KMS-11 (cell line): Measurements from ENCODE around the gene OR52D1.

ENCODE experiments used
- H2AFZ ChIP-seq: fragments of 200-600 bp; sonication (generic); 2 replicates; pipeline ENCODE4 v1.6.1; 2016; ENCODE audit warnings: antibody characterized with exemption, mixed run types, low read depth
- H3K27ac ChIP-seq: fragments of 200-600 bp; sonication (generic); 2 replicates; pipeline ENCODE4 v1.6.1; 2016; ENCODE audit warnings: mild to moderate bottlenecking, mixed run types
- H3K27me3 ChIP-seq: fragments of 200-600 bp; sonication (generic); 2 replicates; pipeline ENCODE4 v1.6.1; 2017; ENCODE audit warnings: mild to moderate bottlenecking, low read depth, mixed run types, moderate library complexity; ENCODE audit not compliant: insufficient read depth
- H3K36me3 ChIP-seq: fragments of 200-600 bp; sonication (generic); 2 replicates; pipeline ENCODE4 v1.6.1; 2017; ENCODE audit warnings: mild to moderate bottlenecking, mixed run types; ENCODE audit not compliant: insufficient read depth
- H3K4me1 ChIP-seq: fragments of 200-600 bp; sonication (generic); 2 replicates; pipeline ENCODE4 v1.6.1; 2016; ENCODE audit warnings: mild to moderate bottlenecking, low read depth, mixed run types; ENCODE audit not compliant: poor library complexity, severe bottlenecking
- H3K4me2 ChIP-seq: fragments of 200-600 bp; sonication (generic); 2 replicates; pipeline ENCODE4 v1.7.0; 2016; ENCODE audit warnings: mild to moderate bottlenecking, mixed run types
- H3K4me3 ChIP-seq: fragments of 200-600 bp; sonication (generic); IDR thresholded peaks from 2 replicates; pipeline ENCODE4 v1.6.1; 2017; ENCODE audit warnings: low read depth, low read length, mixed read lengths; ENCODE audit not compliant: insufficient read depth
- H3K79me2 ChIP-seq: fragments of 200-600 bp; sonication (generic); 2 replicates; pipeline ENCODE4 v1.6.1; 2016; ENCODE audit warnings: low read depth, mixed run types; ENCODE audit not compliant: insufficient read depth
- H3K9ac ChIP-seq: fragments of 200-600 bp; sonication (generic); 2 replicates; pipeline ENCODE4 v1.6.1; 2016; ENCODE audit warnings: mild to moderate bottlenecking, mixed run types
- H4K20me1 ChIP-seq: fragments of 200-600 bp; sonication (generic); 2 replicates; pipeline ENCODE4 v1.6.1; 2016; ENCODE audit warnings: mild to moderate bottlenecking, mixed run types; ENCODE audit not compliant: insufficient read depth
- TF ChIP-seq, protein P1 (sequence below): fragments of 200-600 bp; sonication (generic); conservative IDR thresholded peaks from 2 replicates; pipeline ENCODE4 v1.6.1; 2017; ENCODE audit warnings: low read depth, mild to moderate bottlenecking, antibody characterized with exemption, low read length, moderate library complexity, mixed read lengths

Gene OR52D1

DNA sequence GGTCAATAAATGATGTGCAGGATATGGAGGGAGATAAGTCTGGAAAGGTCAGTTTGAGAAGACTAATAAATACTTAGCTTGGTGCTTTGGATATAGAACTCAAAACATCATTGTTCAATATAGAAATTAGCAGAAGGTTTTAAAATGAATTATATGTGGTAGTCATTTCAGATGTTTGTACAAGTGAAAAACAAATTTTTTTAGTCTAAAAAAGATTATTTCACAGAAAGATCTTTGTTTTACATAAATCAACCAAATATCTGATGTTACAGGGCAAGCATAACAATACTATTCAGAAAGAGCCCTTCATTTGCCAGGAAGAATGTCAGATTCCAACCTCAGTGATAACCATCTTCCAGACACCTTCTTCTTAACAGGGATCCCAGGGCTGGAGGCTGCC is at the start of gene OR52D1:
OR52D1 (plus strand) TSS at position 301 of the 400 bp plus-strand sequence; CDS start at position 323, 22 bp downstream.
- no peaks in the 10 kb centered on the region for H3K36me3 ChIP-seq
- no peaks in the 10 kb centered on the region for H3K27me3 ChIP-seq
- no peaks in the 10 kb centered on the region for H4K20me1 ChIP-seq
- no peak within 1 kb of the TSS for H3K27ac ChIP-seq
- no peak within 1 kb of the TSS for H3K9ac ChIP-seq
- no peak within 1 kb of the TSS for H2AFZ ChIP-seq
- TF ChIP-seq, protein P1, sequence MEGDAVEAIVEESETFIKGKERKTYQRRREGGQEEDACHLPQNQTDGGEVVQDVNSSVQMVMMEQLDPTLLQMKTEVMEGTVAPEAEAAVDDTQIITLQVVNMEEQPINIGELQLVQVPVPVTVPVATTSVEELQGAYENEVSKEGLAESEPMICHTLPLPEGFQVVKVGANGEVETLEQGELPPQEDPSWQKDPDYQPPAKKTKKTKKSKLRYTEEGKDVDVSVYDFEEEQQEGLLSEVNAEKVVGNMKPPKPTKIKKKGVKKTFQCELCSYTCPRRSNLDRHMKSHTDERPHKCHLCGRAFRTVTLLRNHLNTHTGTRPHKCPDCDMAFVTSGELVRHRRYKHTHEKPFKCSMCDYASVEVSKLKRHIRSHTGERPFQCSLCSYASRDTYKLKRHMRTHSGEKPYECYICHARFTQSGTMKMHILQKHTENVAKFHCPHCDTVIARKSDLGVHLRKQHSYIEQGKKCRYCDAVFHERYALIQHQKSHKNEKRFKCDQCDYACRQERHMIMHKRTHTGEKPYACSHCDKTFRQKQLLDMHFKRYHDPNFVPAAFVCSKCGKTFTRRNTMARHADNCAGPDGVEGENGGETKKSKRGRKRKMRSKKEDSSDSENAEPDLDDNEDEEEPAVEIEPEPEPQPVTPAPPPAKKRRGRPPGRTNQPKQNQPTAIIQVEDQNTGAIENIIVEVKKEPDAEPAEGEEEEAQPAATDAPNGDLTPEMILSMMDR = no peak
- no peak within 1 kb of the TSS for H3K4me2 ChIP-seq
- no peaks in the 10 kb centered on the region for H3K4me1 ChIP-seq
- H3K4me3 ChIP-seq = no peak within 1 kb of the TSS
- no peaks in the 10 kb centered on the region for H3K79me2 ChIP-seq

DNA sequence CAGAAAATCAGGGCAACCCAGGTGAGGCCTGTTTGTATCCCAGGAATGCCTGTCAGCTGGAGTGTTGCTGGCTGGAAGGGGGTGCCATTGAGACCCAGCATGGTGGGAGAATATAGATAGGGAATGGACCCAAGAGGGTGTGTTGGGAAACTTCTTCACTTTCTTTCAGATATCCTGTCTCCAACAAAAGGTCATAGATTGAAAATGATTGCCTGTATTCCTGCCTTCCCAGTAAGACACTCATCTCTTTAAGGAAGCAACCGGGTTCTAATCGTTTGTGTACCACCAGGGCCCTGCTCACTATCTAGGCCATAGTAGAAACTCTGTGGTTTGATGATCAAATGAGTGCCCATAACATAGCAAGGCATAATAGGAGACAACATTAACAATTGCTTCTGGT is 47.1 kb upstream of the OR52D1 start, which contains the start of gene OR51I1:
OR51I1 (minus strand) TSS at position 101 of the 400 bp plus-strand sequence; CDS start at position 101, 0 bp downstream.
- Histone ChIP-seq H2AFZ (no peak within 1 kb of the TSS), H3K4me1 (no peaks in the 10 kb centered on the region), H3K79me2 (no peaks in the 10 kb centered on the region), H3K36me3 (no peaks in the 10 kb centered on the region), H3K27me3 (no peaks in the 10 kb centered on the region), H3K4me3 (no peak within 1 kb of the TSS), H3K27ac (no peak within 1 kb of the TSS), H3K9ac (no peak within 1 kb of the TSS), H3K4me2 (no peak within 1 kb of the TSS), H4K20me1 (no peaks in the 10 kb centered on the region)
- TF ChIP-seq, protein P1 = no peak

DNA sequence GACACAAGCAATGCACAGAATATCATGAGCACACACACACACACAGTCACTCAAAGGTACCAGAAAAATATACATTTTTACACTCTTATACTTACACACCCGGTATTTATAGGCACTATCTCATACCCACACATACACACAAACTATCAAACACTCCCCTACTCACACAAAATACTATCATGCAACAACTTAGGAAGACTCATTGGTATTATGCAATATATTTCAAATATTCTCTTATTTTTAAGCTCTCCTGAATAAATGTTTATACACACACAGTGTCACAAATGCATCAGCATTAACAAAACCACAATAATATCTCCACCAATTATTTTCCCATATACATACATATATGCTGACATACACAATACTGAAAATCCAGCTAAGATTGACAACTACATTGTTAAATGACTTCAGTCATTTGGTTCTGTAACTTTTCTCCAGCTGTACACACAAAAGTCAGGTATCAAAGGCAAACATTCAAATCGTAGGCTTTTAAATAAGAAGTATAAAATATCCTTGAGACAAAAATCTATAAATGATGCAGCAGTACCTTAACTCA is 44.6 kb upstream of the OR52D1 start:
- TF ChIP-seq, protein P1 = no peak
- no peaks in the 10 kb centered on the region for H3K36me3 ChIP-seq

DNA sequence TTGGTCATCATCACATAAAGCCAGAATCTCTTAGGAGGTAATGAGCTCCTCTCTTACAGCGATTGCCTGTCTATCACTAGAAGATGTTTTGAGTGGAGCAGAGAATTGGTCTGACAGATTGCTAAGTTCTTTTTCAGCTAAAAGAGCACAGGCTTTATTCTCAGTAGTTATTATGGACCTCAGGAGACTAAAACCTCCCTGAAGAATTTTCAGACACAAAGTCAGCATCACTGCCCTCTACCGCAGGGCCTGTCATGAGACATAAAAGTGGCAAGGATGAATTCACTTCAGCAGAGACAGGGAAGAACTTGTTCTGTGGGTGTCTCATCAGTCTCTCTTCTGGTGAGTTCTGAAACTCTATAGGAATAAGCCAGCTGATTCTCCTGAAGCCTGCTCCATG is 39.5 kb upstream of the OR52D1 start, which contains the start of gene OR51I2:
OR51I2 (plus strand) TSS at position 301 of the 400 bp plus-strand sequence. CDS start 4,166 bp downstream, outside the sequence.
- H3K4me1 ChIP-seq = no peaks in the 10 kb centered on the region
- no peak within 1 kb of the TSS for H3K4me3 ChIP-seq
- no peak within 1 kb of the TSS for H3K9ac ChIP-seq
- H3K79me2 ChIP-seq = no peaks in the 10 kb centered on the region
- no peaks in the 10 kb centered on the region for H3K36me3 ChIP-seq
- H4K20me1 ChIP-seq = no peaks in the 10 kb centered on the region
- H3K4me2 ChIP-seq = no peak within 1 kb of the TSS
- H3K27me3 ChIP-seq = no peaks in the 10 kb centered on the region
- TF ChIP-seq, protein P1 = no peak
- H2AFZ ChIP-seq = no peak within 1 kb of the TSS
- no peak within 1 kb of the TSS for H3K27ac ChIP-seq

More for the DNA sequence above, 44.6 kb upstream of the OR52D1 start:
- Histone ChIP-seq H3K27me3 (no peaks in the 10 kb centered on the region), H3K4me1 (no peaks in the 10 kb centered on the region), H3K4me3 (no peak overlapping the region), H3K27ac (no peak overlapping the region), H4K20me1 (no peaks in the 10 kb centered on the region), H3K4me2 (no peak overlapping the region), H2AFZ (no peak overlapping the region), H3K79me2 (no peaks in the 10 kb centered on the region), H3K9ac (no peak overlapping the region)
